ENCODE results near the gene AMIGO3.

AMIGO3 gene

GRCh38 chr3:49720855-49721595 is 1.5 kb upstream of the AMIGO3 start:
- Histone ChIP-seq H3K4me3 (ENCODE audit: low read depth, low read length) (no peak overlapping the region), H3K27me3 (replicated peaks) (no peaks in the 10 kb centered on the region), H3K36me3 (replicated peaks) (peaks cover 22% of the 10 kb centered on the region), H3K27ac (no peak overlapping the region)
- in situ Hi-C loops (cut with HindIII; ENCODE audit: low pct_ligation_motif_present, low sequenced_read_pairs) = no loop called here
- no peak for TF ChIP-seq CTCF (IDR thresholded peaks at IDR 0.05; ENCODE audit: low read depth, low read length, missing control alignments)
- no peak for DNase-seq

GRCh38 chr3:49718858-49719213 is 648 bp downstream of the AMIGO3 start:
- no peak for DNase-seq
- Histone ChIP-seq H3K27me3 (replicated peaks) (no peaks in the 10 kb centered on the region), H3K4me3 (ENCODE audit: low read depth, low read length) (peak overlapping the region; percentile 53), H3K27ac (no peak overlapping the region), H3K36me3 (replicated peaks) (peaks cover 22% of the 10 kb centered on the region)
- no peak for TF ChIP-seq CTCF (IDR thresholded peaks at IDR 0.05; ENCODE audit: low read depth, low read length, missing control alignments)
- in situ Hi-C loops (cut with HindIII; ENCODE audit: low pct_ligation_motif_present, low sequenced_read_pairs) = no loop called here

GRCh38 chr3:49717959-49718857 is 1.3 kb downstream of the AMIGO3 start:
- no peaks in the 10 kb centered on the region for H3K27me3 ChIP-seq (replicated peaks)
- in situ Hi-C loops (cut with HindIII; ENCODE audit: low pct_ligation_motif_present, low sequenced_read_pairs) = no loop called here
- H3K4me3 ChIP-seq (ENCODE audit: low read depth, low read length) = no peak overlapping the region
- TF ChIP-seq CTCF (IDR thresholded peaks at IDR 0.05; ENCODE audit: low read depth, low read length, missing control alignments) = no peak
- H3K27ac ChIP-seq = no peak overlapping the region
- peaks cover 22% of the 10 kb centered on the region for H3K36me3 ChIP-seq (replicated peaks)
- DNase-seq = no peak

GRCh38 chr3:49717211-49717958 is 2.1 kb downstream of the AMIGO3 start:
- DNase-seq = no peak
- no peak overlapping the region for H3K4me3 ChIP-seq (ENCODE audit: low read depth, low read length)
- TF ChIP-seq CTCF (IDR thresholded peaks at IDR 0.05; ENCODE audit: low read depth, low read length, missing control alignments) = no peak
- no peak overlapping the region for H3K27ac ChIP-seq
- peaks cover 18% of the 10 kb centered on the region for H3K36me3 ChIP-seq (replicated peaks)
- in situ Hi-C loops (cut with HindIII; ENCODE audit: low pct_ligation_motif_present, low sequenced_read_pairs) = no loop called here
- H3K27me3 ChIP-seq (replicated peaks) = no peaks in the 10 kb centered on the region

GRCh38 chr3:49716691-49717210 is 2.7 kb downstream of the AMIGO3 start:
- H3K27ac ChIP-seq = no peak overlapping the region
- no peak overlapping the region for H3K4me3 ChIP-seq (ENCODE audit: low read depth, low read length)
- no peaks in the 10 kb centered on the region for H3K27me3 ChIP-seq (replicated peaks)
- H3K36me3 ChIP-seq (replicated peaks) = peaks cover 13% of the 10 kb centered on the region
- no peak for DNase-seq
- no peak for TF ChIP-seq CTCF (IDR thresholded peaks at IDR 0.05; ENCODE audit: low read depth, low read length, missing control alignments)
- in situ Hi-C loops (cut with HindIII; ENCODE audit: low pct_ligation_motif_present, low sequenced_read_pairs) = no loop called here
